H1 (cell line): ENCODE measurements around the gene AQP7. TPM values are rescaled to one million over a fixed set of nuclear protein-coding genes. Genes with fewer than 3 reads are reported as not detected.

ENCODE experiments used
- CTCF ChIA-PET: fragments of 300-600 bp; sonication (Branson Sonifier 250); formaldehyde crosslinking; loops from one replicate; lab custom pipeline; 2021; ENCODE audit not compliant: partially characterized antibody; lab: Charles Lee
- POLR2A ChIA-PET: fragments of 300-600 bp; sonication (Branson Sonifier 250); formaldehyde crosslinking; loops from one replicate; lab custom pipeline; 2021; ENCODE audit warnings: inconsistent platforms; ENCODE audit not compliant: partially characterized antibody; lab: Charles Lee
- DNase-seq, 2 experiments: peaks; one replicate each; pipeline versions ENCODE4 v3.0.0 to v3.0.0-alpha.2; 2010 to 2022; ENCODE audit warnings: low spot score in 2 of 2, low read depth in 1 of 2, mixed read lengths in 1 of 2
- FAIRE-seq: peaks from 2 replicates; lab custom pipeline; 2011; peaks lifted over from hg19 to GRCh38; lab: Jason Lieb, UNC
- H2AFZ ChIP-seq: 2 replicates; pipeline ENCODE4 v1.8.1; 2012; ENCODE audit warnings: low read length, inconsistent platforms
- H2AK5ac ChIP-seq: 2 replicates; pipeline ENCODE4 v1.6.1; 2013; ENCODE audit warnings: low read depth, low read length
- H2BK120ac ChIP-seq: replicated peaks from 2 replicates; pipeline ENCODE3; 2013; ENCODE audit warnings: low read depth, low read length, inconsistent platforms
- H2BK12ac ChIP-seq: 2 replicates; pipeline ENCODE4 v1.6.1; 2013; ENCODE audit warnings: low read depth, low read length
- H2BK15ac ChIP-seq: 2 replicates; pipeline ENCODE4 v1.6.1; 2013; ENCODE audit warnings: low read length
- H2BK20ac ChIP-seq: 2 replicates; pipeline ENCODE4 v1.6.1; 2013; ENCODE audit warnings: low read length
- H2BK5ac ChIP-seq: 2 replicates; pipeline ENCODE4 v1.6.1; 2013; ENCODE audit warnings: low read depth, low read length
- H3K14ac ChIP-seq: 2 replicates; pipeline ENCODE4 v1.6.1; 2013; ENCODE audit warnings: inconsistent platforms; ENCODE audit not compliant: insufficient read length
- H3K18ac ChIP-seq: 2 replicates; pipeline ENCODE4 v1.6.1; 2013; ENCODE audit warnings: low read length; ENCODE audit errors: extremely low read depth
- H3K23ac ChIP-seq: 2 replicates; pipeline ENCODE4 v1.6.1; 2013; ENCODE audit warnings: inconsistent platforms; ENCODE audit not compliant: insufficient read length
- H3K23me2 ChIP-seq: 2 replicates; pipeline ENCODE4 v1.6.1; 2013; ENCODE audit warnings: low read depth, low read length
- H3K27ac ChIP-seq: 2 replicates; pipeline ENCODE4 v1.6.1; 2011; ENCODE audit warnings: low read depth, low read length, inconsistent platforms
- H3K27me3 ChIP-seq, 4 experiments: replicated peaks in 1 of 4; 1 replicate in 1 of 4; 2 replicates in 3 of 4; pipeline versions ENCODE4 v1.6.1 to v1.8.1; 2011 to 2013; ENCODE audit warnings: low read length in 3 of 4, mild to moderate bottlenecking in 3 of 4, inconsistent platforms in 2 of 4, mixed read lengths in 2 of 4, moderate library complexity in 1 of 4; ENCODE audit not compliant: control insufficient read depth in 3 of 4, insufficient read depth in 3 of 4; ENCODE audit errors: extremely low read depth in 1 of 4
- H3K36me3 ChIP-seq, 4 experiments: 2 replicates each; pipeline versions ENCODE4 v1.6.1 to v1.8.1; 2011 to 2013; ENCODE audit warnings: mild to moderate bottlenecking in 4 of 4, low read length in 3 of 4, moderate library complexity in 2 of 4, control low read depth in 1 of 4, inconsistent platforms in 1 of 4; ENCODE audit not compliant: insufficient read depth in 4 of 4, control insufficient read depth in 2 of 4
- H3K4ac ChIP-seq: replicated peaks from 2 replicates; pipeline ENCODE3; 2013; ENCODE audit warnings: low read length, low read depth, mixed read lengths, inconsistent platforms; ENCODE audit not compliant: insufficient read length
- H3K4me1 ChIP-seq, 4 experiments: replicated peaks in 1 of 4; 1 replicate in 1 of 4; 2 replicates in 3 of 4; pipeline versions ENCODE4 v1.6.1 to v1.8.1; 2011 to 2013; ENCODE audit warnings: low read length in 3 of 4, inconsistent platforms in 2 of 4, mixed read lengths in 1 of 4; ENCODE audit not compliant: insufficient read depth in 4 of 4, control insufficient read depth in 3 of 4
- H3K4me2 ChIP-seq, 2 experiments: 2 replicates each; pipeline versions ENCODE4 v1.6.1 to v1.8.1; 2011 to 2013; ENCODE audit warnings: low read depth in 2 of 2, low read length in 2 of 2, control low read depth in 1 of 2, inconsistent platforms in 1 of 2, mild to moderate bottlenecking in 1 of 2; ENCODE audit not compliant: insufficient read depth in 1 of 2
- H3K4me3 ChIP-seq, 4 experiments: fragments of 200-600, 300-600 bp in 1 of 4; sonication (generic), shearing (Covaris generic), sonication (Bioruptor Twin) in 1 of 4; 2 replicates each; pipeline versions ENCODE4 v1.5.1 to v1.8.1; 2011 to 2016; ENCODE audit warnings: low read length in 4 of 4, low read depth in 3 of 4, control low read depth in 2 of 4, inconsistent platforms in 2 of 4, mild to moderate bottlenecking in 2 of 4, mixed read lengths in 1 of 4, moderate library complexity in 1 of 4; ENCODE audit not compliant: insufficient read depth in 2 of 4; ENCODE audit errors: extremely low read depth in 1 of 4
- H3K56ac ChIP-seq: replicated peaks from 2 replicates; pipeline ENCODE3; 2013; ENCODE audit warnings: low read depth, mild to moderate bottlenecking, mixed read lengths, low read length, inconsistent platforms; ENCODE audit not compliant: insufficient read length
- H3K79me1 ChIP-seq: 2 replicates; pipeline ENCODE4 v1.6.1; 2013; ENCODE audit warnings: low read depth, low read length, control low read depth
- H3K79me2 ChIP-seq, 2 experiments: 2 replicates each; pipeline versions ENCODE4 v1.6.1 to v1.8.1; 2012 to 2013; ENCODE audit warnings: low read length in 2 of 2, mild to moderate bottlenecking in 2 of 2, inconsistent platforms in 1 of 2; ENCODE audit not compliant: insufficient read depth in 2 of 2, control insufficient read depth in 1 of 2
- H3K9ac ChIP-seq, 4 experiments: replicated peaks in 1 of 4; 1 replicate in 1 of 4; 2 replicates in 3 of 4; pipeline versions ENCODE4 v1.6.1 to v1.8.1; 2011 to 2013; ENCODE audit warnings: low read depth in 3 of 4, low read length in 3 of 4, control low read depth in 2 of 4, mild to moderate bottlenecking in 2 of 4, moderate library complexity in 2 of 4, inconsistent platforms in 1 of 4; ENCODE audit errors: extremely low read depth in 1 of 4
- H3K9me3 ChIP-seq, 2 experiments: 2 replicates each; pipeline versions ENCODE4 v1.6.1 to v1.8.1; 2012 to 2013; ENCODE audit warnings: mild to moderate bottlenecking in 2 of 2, moderate library complexity in 2 of 2, control low read depth in 1 of 2, inconsistent platforms in 1 of 2, low read depth in 1 of 2, low read length in 1 of 2, mixed read lengths in 1 of 2; ENCODE audit not compliant: insufficient read depth in 2 of 2
- H4K20me1 ChIP-seq, 2 experiments: replicated peaks in 1 of 2; 2 replicates each; pipeline versions ENCODE3 to v1.8.1; 2011 to 2013; ENCODE audit warnings: inconsistent platforms in 2 of 2, low read length in 2 of 2, mild to moderate bottlenecking in 1 of 2; ENCODE audit not compliant: insufficient read depth in 2 of 2, control insufficient read depth in 1 of 2
- H4K5ac ChIP-seq: 2 replicates; pipeline ENCODE4 v1.6.1; 2013; ENCODE audit warnings: low read length, low read depth, mixed read lengths, inconsistent platforms; ENCODE audit not compliant: insufficient read length
- H4K8ac ChIP-seq: 2 replicates; pipeline ENCODE4 v1.8.0; 2013; ENCODE audit warnings: mild to moderate bottlenecking, moderate library complexity, low read length, inconsistent platforms; ENCODE audit not compliant: insufficient read depth; ENCODE audit errors: extremely low read depth
- H4K91ac ChIP-seq: replicated peaks from 2 replicates; pipeline ENCODE3; 2013; ENCODE audit warnings: low read length, mixed read lengths, inconsistent platforms; ENCODE audit not compliant: insufficient read length
- CBX5 ChIP-seq: fragments of 300-800, 300-1000 bp; sonication (generic); IDR thresholded peaks from 2 replicates; pipeline ENCODE4 v1.7.1; 2016; ENCODE audit warnings: antibody characterized with exemption, low read length, low read depth
- CHD1 ChIP-seq: IDR thresholded peaks from 2 replicates; pipeline ENCODE4 v1.6.1; 2012; ENCODE audit warnings: low read depth, low read length, improper control_type of control experiment
- POLR2AphosphoS5 ChIP-seq: IDR thresholded peaks from 2 replicates; pipeline ENCODE4 v1.6.1; 2011; ENCODE audit warnings: low read depth, low read length
- RFX5 ChIP-seq: IDR thresholded peaks from 2 replicates; pipeline ENCODE4 v1.6.1; 2011; ENCODE audit warnings: low read depth, low read length, improper control_type of control experiment, borderline replicate concordance
- WGBS, 2 experiments: shearing (Covaris generic) in 1 of 2; methylation state at CpG; one replicate each; pipeline versions ENCODE4 v1.1.6 to v1.1.7; 2013 to 2015; ENCODE audit warnings: low lambda C conversion rate in 2 of 2, mixed read lengths in 2 of 2, inconsistent platforms in 1 of 2, low coverage in 1 of 2, missing lambda C conversion rate in 1 of 2; ENCODE audit not compliant: insufficient replicate concordance in 2 of 2, insufficient coverage in 1 of 2, insufficient read length in 1 of 2; ENCODE audit errors: extremely low coverage in 1 of 2, missing lambda C conversion rate in 1 of 2; 5-methylcytosine and 5-hydroxymethylcytosine counted together
- polyA plus RNA-seq, 7 experiments: library from polyadenylated mRNA; depleted of rRNA in 3 of 7; stranded (reverse) in 5 of 7; unstranded in 2 of 7; fragments of >200 nt in 5 of 7; fragments of 200-250 nt in 2 of 7; gene quantifications; 1 replicate in 5 of 7; 2 replicates in 1 of 7; 4 replicates in 1 of 7; pipeline versions ENCODE4 v1.2.1 to v1.2.3, GENCODE V29; 2011 to 2013; ENCODE audit warnings: missing spikeins in 2 of 7, mixed read lengths in 2 of 7
- total RNA-seq: library from RNA; stranded (reverse); fragmentation: NEBNext Ultra II Directional; extraction: Animal tissue kit (Norgen Biotek cat#: 25700); gene quantifications from 2 replicates; pipeline ENCODE4 v1.2.1, GENCODE V29; 2021

AQP7 gene
- total and polyA plus RNA-seq, 2 of the 8 experiments (the other 6 are each of a cell fraction or from before 2014, with no cell fraction given), result not detected

- Histone ChIP-seq H3K23ac (no peak overlapping the region), H3K27me3 (no peaks in the 10 kb centered on the region), H3K4me2 (no peak overlapping the region), H3K9me3 (no peaks in the 10 kb centered on the region), H2AFZ (no peak overlapping the region), H3K9ac (no peak overlapping the region), H3K36me3 (no peaks in the 10 kb centered on the region), H3K27ac (no peak overlapping the region), H3K79me2 (no peaks in the 10 kb centered on the region), H4K8ac (no peak overlapping the region), H3K4ac (no peak overlapping the region), H4K20me1 (no peaks in the 10 kb centered on the region), H4K5ac (no peak overlapping the region), H2BK120ac (no peak overlapping the region), H3K4me1 (no peaks in the 10 kb centered on the region), H2BK12ac (0 out of 2 replicates have a peak overlapping the region, but pooled peaks have one; percentile 39), H2BK15ac (no peak overlapping the region), H2AK5ac (no peak overlapping the region), H4K91ac (no peak overlapping the region), H3K56ac (no peak overlapping the region), H2BK5ac (peak overlapping the region; percentile 44; the same call in 1 of the 2 replicates), H3K4me3 (no peak overlapping the region), H3K18ac (no peak overlapping the region), H2BK20ac (no peak overlapping the region), H3K23me2 (no peaks in the 10 kb centered on the region), H3K14ac (no peak overlapping the region), H3K79me1 (no peaks in the 10 kb centered on the region)
- DNase-seq, result no peak
- TF ChIP-seq POLR2AphosphoS5 (no peak), CBX5 (no peak), CHD1 (no peak), RFX5 (no peak)
- WGBS, 2 experiments, result 83% methylated on average over 16 of the region's 17 CpGs; no CpG with 5 or more reads in 1 of the 2 experiments
- CTCF ChIA-PET, result interaction anchor here (0.6 to 6.0 kb wide), 25 partner anchors 8 to 318 kb away, joined by 3 to 89 read pairs (median 4); partner anchors contain the start of genes AQP3, NFX1 and NOL6
- POLR2A ChIA-PET, result interaction anchor here (0.7 to 1.7 kb wide), 8 partner anchors 11 to 63 kb away, joined by 3 to 5 read pairs (median 3); no protein-coding TSS in a partner anchor
- FAIRE-seq, result no peak
Measured at GRCh38 chr9:33403941-33404787, 1.8 kb upstream of the AQP7 start.
